B cell (primary cell): ENCODE measurements around the gene THRB.

Source experiments
- EZH2 ChIP-seq: IDR thresholded peaks from 2 replicates; pipeline ENCODE4 v1.6.1; 2012; ENCODE audit warnings: borderline replicate concordance, low read depth, mild to moderate bottlenecking, moderate library complexity, low read length; ENCODE audit not compliant: insufficient read depth, poor library complexity, severe bottlenecking
- TF ChIP-seq, protein P1 (sequence below): fragments of 200-600 bp; IDR thresholded peaks from one replicate; pipeline ENCODE4 v1.8.0; 2022; ENCODE audit warnings: antibody characterized with exemption, mild to moderate bottlenecking

DNA sequence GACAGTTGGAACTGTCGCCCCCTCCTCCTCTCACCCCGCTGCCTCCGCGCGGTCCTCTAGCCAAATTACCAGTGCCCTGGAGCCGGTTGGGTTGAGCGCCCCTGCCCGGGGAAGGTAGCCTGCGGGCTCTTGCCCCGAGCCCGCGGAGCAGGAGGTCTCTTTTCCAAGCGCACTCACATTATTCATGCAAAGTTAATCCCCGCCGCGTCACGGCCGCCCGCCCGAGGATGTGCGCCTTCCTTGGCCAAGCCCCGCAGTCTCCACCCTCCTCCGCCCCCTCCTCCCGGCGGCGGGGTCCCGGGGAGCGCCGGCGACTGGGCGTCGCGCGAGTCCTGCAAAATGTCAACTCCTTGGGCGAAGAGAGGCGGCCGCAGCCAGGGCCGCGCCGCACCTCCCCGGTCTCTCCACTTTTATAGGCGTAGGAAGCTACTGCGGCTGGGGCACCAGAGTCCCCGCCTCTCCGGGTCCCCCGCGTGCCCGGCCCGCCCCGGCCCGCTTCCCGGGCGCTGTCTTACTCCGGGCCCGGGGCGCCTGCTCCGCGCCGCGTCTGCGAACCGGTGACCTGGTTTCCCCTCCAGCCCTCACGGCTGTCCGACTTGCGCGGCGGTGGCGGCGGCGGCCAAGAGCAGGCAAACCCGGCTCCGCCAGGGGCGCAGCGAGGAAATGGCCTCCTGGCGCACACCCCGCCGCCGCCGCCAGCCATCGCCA, at the start of gene THRB:
- TF ChIP-seq, protein P1, sequence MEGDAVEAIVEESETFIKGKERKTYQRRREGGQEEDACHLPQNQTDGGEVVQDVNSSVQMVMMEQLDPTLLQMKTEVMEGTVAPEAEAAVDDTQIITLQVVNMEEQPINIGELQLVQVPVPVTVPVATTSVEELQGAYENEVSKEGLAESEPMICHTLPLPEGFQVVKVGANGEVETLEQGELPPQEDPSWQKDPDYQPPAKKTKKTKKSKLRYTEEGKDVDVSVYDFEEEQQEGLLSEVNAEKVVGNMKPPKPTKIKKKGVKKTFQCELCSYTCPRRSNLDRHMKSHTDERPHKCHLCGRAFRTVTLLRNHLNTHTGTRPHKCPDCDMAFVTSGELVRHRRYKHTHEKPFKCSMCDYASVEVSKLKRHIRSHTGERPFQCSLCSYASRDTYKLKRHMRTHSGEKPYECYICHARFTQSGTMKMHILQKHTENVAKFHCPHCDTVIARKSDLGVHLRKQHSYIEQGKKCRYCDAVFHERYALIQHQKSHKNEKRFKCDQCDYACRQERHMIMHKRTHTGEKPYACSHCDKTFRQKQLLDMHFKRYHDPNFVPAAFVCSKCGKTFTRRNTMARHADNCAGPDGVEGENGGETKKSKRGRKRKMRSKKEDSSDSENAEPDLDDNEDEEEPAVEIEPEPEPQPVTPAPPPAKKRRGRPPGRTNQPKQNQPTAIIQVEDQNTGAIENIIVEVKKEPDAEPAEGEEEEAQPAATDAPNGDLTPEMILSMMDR = peak; percentile 33
- TF ChIP-seq EZH2 = no peak
